Germinal center (tissue), 1 donor: Measurements from ENCODE around the gene OGG1.
"Not testable (repeated sequence)": the region's sequence is repeated elsewhere in the genome, so short reads cannot be mapped to it uniquely, and the experiment has no call there.

ENCODE experiments used
- DNase-seq: peaks from one replicate; pipeline ENCODE4 v3.0.0; 2012; ENCODE audit warnings: mixed read lengths, low spot score

OGG1 gene

DNA sequence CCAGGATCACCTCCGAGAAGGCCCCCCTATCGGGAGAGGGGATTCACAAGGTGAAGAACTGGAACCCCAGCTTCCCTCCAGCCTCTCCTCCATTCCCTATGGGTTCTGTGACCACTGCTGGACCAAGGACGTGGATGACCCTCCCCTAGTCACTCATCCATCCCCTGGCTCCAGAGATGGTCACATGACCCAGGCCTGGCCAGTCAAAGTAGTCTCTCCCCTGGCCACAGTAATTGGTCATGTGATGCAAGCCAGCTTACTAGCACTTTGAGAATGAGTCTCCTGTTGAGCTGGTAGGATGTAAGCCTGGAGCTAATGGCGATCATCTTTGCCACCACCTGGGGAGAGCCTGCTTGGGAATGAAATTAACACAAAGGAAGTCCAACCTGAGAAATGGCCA, 16.1 kb downstream of the OGG1 start:
- no peak for DNase-seq

DNA sequence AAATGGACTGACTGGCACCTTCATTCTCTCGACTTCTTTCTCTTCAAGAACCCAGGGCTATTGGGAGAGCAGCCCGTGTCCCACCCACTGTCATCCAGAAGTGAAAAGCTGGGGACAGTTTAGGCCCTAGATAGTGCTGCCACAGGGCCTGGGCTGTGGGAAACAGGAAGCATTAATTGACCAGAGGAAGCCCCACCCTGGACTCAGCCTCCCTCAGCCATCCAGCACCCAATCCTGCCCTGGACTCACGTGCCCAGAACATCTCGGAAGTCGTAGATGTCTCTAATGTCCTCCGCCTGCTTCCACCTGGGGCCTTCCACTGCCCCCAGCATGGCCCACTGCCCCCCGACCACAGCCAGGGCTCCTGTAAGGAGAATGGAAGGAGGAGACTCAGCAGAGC, 17.7 kb downstream of the OGG1 start:
- DNase-seq, result no peak

DNA sequence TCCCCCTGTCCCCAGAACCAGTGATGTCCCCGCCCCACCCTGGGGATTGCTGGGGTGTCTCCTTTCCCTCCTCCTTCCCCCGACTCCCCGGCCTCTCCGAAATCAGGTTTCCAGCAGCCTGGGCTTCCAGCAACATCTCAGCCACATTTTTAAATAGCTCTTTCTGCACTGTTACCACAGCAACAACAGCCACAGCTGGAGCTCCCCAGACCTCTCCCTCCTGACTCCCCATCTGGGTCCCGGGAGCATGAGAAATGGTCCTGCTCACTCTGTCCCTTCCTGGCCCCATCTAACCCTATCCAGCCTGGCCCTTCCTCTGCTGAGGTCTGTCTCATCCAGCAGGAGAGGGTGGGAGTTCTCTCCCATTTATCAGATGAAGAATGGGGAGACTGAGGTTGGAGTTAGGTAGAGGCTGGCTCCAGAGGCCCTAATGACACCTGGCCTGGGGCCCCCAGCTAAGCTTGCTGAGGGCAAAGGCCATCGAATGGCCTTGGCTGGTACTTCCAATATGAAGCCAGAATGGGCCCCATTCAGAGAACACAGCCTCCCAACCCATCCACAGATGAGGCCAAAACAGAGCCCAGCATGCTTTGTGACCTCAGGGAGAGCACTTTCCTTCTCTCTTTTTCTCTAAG, 18.5 kb downstream of the OGG1 start:
- no peak for DNase-seq

DNA sequence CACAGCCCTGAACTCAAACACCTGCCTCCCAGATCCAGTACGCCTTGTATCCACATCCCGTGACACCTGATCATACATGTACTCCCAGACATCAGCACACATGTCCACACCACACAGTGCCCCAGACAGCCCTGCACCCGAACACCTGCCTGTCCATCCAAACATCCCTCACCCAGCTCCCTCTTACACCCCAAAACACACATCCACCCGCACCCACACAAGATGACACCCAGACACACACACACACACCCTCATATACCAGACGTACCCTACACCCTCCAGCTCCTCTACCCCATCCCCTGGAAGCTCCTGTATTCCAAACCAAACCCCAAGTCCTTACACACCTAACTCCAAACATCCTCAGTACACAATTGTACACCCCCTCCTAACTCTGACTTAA, 19.3 kb downstream of the OGG1 start:
- no peak for DNase-seq

DNA sequence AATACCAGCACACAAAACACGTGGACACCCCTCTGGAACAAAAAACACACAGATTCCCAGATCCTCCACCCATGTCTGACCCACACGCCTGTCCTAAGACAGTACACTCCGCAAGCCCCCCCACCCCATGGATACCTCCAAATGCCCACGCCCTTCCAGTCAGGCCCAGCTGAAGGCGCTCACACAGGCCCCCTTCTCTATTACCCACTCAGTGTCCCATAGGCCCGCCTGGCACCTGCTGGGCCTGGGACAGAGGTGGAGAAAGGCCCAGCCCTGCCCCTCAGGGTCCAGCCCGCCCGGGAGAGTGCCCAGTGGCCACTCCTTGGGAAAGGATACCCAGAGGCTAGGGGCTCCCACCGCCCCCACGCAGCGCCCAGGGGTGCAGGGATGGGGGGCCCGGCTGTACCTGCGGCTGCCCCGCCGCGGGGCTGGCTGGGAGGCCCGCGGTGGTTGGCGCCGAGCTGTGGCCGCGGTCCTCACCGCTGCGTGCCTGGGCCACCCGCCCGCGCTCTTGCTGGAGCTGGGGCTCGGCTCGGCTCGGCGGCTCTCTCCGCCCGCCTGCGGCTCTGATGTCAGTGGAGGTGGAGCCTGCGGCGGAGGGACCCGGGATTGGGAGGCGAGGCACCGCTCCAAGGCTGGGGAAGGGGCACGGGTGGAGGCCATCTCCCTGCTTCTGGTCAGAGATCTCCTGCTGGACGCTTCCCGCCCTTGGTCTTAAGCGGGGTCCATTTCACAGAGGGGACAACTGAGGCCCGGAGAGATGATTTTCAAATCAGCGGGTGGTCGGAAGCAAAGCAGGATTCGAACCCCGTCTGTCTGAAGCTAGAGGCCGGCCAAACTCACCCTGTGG, 19.9 kb downstream of the OGG1 start, which contains the start of gene CAMK1:
CAMK1 (minus strand) TSS at position 522 of the 850 bp plus-strand sequence. CDS start 2,198 bp downstream, outside the sequence.
- DNase-seq, result peak; percentile 78

DNA sequence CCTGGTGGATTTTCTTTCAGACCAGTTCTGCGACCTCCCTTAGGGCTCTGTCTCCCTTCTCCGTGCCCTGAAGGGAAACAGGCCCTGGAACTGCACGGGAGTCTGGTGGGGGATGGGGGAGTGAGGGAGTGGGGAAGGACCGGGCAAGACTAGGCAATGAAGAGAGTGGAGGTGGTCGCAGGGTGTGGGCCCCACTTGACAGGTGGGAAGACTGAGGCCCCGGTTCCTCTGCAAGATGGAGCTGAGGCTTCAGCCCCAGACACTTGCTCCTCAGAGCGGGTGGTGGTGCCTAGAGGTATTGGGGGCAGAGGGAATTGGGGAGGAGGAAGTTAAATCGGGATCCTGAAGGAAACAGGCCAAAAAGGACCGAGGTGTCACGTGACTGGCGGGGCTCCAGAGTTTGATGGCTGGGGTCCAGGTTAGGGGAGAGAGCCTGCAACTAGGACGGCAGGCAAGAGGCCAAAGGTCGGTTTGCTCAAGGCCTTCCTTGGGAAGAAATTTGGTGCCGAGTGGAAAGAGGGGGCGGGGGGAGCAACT, 20.6 kb downstream of the OGG1 start:
- DNase-seq, result no peak

DNA sequence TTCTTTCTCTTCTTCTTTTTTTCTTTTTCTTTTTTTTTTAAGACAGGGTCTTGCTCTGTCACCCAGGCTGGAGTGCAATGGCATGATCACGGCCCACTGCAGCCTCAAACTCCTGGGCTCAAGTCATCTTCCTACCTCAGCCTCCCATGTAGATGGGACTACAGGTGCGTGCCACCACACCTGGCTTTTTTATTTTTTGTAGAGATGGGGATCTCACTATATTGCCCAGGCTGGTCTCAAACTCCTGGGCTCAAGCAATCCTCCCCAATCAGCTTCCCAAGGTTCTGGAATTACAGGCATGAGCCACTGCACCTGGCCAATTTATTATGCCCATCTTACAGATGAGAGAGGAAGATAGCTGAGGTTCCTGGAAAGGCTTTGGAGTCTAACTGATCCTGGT, 21.3 kb downstream of the OGG1 start:
- not testable (repeated sequence) for DNase-seq

DNA sequence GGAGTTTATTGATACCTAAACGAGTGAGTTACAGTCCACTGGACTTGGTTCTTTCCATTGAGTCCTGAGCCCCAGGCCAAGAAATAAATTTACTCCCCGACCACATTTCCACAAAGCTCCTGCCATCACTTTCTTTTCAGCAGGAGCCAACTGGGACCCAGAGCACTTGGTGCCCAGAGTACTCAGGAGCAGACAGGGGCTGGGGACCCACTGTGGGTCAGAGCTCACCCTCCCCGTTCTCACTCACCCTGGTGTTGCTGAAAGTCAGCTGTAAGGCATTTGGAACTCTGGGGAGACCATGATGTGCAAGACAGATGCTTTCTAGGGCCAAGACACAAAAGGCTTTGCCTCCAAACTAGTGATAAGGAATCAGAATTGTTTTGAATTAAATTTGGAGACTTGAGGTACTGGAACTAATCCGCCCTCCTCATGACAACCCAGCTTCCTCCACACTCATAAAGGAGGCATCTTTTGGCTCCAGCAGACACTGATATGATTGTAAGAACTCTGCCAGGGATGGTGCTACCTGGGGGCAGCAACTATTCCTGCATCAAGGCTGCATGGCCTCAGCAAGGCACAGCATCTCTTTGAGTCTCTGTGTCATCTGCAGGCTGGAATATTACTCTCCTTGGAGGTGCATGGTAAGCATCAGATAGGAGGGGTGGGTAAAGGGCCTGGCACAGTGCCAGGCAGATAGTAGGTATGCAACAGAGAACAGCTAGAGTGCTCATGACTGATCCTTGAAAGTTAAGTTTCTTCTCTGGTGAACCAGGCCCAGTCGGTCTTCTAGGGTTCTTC, 27.3 kb downstream of the OGG1 start:
- no peak for DNase-seq

DNA sequence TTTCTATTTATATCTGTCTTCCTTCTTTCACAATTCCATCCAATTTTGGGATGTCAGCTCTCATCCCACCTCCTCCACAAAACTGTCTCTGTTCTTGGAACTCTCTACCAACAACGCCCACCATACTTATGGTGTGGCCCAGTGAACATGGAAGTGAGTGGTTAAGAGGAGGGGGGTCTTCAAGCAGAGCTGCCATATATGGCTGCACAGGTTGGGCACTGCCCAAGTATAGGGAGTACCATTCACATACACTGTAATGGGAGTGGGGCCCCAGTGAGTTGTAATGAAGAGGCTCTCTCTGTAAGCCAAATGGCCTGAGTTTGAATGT, 27.9 kb downstream of the OGG1 start:
- no peak for DNase-seq

DNA sequence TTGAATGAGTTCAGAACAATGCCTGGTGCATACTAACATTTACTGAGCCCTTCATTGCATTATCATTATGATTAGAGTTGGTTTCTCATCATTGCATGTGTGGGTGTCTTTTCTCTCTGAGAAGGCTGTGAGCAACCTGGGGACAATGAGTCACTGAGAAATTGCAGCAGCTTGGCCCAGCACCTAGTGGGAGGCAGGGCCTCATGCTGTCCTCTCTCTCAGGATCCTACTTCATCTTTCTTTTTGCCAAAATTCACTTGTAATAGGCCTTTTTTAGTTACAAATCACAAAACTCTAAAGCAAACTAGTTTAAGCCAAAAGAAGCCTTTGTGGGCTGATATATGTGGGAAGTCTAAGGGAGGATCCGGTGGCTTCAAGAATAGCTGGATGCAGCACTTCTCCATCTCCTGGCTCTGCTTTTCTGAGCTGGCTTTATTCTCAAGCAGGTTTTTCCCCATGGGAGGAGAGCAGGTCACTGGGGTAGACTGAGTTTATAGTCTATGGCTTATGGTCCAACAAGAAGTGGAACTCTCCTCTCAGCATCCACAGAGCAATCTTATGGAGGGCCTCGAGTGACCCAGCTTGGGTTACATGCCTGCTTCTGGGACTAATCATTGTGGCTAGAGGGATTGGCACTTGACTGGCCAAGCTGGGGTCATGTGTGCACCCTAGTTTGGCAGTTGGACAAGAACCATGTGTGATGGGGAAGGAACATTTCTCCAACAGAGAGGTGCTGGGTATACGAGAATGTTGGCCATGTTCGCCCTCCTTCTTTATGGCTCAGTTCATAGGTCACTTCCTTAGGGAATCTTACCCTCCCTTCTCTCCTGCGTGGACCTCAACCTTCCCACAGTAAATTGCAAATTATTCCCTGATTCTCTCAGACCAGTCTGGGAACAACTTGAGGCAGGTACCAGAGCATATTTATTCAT, 28.7 kb downstream of the OGG1 start:
- DNase-seq, result no peak

DNA sequence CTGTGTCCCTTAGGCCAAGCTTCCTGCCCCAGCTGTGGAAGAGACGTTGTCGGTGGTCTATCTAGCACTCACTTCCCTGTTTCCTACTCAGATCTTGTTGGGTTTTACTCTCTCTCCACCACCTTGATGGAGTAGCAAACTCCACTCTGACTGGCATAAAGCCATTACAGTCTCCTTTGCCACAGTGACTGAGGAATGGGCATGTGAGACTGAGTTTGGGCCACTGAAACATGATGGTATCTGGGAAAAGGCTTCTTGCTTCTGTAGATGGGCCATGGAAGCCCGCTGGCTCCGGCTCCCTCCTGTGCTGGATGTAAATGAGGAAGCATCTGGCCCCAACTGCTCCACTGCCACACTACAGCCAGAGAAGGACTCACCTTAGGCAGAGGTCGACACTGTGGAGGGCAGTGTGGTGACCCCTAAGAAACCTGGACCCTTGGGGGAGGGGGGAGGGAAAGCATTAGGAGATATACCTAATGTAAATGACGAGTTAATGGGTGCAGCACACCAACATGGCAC, 29.4 kb downstream of the OGG1 start:
- peak; percentile 45 for DNase-seq

DNA sequence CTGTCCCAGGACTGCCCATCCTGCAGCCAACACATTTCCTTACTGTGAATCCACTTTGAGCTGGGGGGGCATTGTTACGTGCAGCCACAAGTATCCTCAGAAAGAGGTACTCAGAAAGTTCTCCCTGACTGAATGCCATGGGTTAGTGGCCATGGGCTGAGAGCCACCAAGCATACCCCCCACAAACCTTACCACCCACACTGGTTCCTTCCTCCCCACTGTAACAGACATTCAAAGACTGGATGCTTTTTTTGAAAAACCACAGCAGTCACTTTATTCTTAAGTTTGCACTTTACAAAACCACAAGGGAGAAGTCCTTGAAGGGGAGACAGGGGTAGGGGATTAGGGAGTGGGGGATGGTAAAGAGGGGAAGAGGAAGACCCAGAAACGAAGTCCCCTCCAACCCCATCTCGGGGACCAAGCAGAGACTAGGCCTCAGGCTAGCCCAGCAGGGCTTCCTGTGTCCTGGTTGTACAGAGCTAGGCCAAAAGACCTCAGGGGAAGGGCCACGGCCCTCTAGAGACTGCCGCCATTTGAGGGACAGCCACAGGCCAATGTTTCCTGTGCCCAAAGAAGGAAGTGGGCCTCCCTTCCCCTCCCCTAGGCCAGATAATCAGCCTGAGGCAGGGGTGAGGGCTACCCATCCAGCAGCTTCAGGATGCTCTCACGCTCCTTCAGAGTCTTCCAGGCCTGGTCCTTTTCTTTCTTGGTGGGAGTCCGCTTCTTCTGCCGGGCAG, 30.1 kb downstream of the OGG1 start:
- DNase-seq, result peak; percentile 78

DNA sequence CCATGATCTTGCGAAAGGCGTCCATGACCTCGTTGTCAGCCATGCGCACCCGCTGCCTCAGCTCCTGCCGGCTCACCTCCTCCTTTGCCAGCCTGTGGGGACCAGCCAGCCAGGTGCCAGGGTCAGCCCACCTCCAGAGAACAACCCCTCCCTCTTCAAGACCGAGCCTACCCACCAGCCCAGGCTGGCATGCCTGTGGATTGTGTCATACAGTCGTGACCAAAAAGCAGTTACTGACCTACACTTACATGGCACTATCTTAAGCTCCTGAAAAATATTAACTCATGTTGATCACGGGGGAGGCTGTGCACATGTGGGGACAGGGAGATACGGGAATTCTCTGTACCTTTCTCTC, 30.7 kb downstream of the OGG1 start:
- DNase-seq, result peak; percentile 36

DNA sequence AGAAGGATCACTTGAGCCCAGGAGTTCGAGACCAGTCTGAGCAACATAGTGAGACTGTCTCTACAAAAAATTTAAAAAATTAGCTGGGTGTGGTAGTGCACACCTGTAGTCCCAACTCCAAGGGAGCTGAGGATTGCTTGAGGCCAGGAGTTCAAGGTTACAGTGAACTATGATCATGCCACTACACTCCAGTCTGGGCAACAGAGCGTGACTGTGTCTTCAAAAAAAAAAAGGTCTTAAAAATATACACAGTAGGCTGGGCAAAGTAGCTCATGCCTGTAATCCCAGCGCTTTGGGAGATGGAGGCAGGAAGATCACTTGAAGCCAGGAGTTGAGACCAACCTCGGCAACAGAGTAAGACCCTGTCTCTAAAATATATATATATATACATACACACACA, 31.2 kb downstream of the OGG1 start:
- no peak for DNase-seq

DNA sequence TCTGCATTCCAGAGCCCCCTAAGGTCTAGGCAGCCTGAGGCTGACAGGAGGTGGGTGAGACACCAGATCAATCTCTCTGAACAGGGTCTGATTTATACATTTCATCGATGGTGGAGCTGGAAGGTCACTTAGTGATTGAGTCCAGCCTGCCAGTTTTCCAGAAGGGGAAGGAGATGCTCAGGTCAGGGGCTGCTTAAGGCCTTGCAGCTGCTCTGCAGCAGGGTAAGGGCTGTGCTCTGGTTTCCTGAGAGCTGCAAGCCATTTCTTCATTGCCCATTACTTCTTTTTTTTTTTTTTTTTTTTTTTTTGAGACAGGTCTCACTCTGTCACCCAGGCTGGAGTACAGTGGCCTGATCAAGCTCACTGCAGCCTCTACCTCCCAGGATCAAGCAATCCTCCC, 31.8 kb downstream of the OGG1 start:
- DNase-seq, result no peak

DNA sequence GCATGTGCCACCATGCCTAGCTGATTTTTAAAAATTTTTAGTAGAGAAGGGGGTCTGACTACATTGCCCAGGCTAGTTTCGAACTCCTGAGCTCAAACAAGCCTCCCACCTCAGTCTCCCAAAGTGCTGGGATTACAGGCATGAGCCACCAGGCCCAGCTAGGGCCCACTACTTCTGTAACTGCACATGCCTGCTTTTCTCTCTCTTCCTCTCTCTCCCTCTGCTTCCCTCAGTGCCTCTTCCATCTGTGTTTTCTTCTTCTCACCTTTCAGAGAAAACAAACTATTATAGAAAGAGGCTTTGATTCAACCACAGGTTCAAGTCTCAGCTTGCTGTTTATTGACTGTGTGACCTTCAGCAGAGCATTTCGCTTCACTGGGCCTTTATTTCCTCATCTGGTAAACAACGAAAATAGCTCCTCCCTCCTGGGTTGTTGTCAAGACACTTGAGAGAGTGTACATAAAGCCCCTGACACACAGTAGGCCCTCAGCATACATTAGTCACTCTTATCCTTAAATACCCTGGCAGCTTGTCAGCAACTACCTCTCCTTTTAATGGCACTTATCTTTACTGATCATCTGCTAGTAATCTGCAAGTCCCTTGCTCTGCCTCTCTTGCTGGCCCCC, 32.3 kb downstream of the OGG1 start:
- DNase-seq, result no peak

DNA sequence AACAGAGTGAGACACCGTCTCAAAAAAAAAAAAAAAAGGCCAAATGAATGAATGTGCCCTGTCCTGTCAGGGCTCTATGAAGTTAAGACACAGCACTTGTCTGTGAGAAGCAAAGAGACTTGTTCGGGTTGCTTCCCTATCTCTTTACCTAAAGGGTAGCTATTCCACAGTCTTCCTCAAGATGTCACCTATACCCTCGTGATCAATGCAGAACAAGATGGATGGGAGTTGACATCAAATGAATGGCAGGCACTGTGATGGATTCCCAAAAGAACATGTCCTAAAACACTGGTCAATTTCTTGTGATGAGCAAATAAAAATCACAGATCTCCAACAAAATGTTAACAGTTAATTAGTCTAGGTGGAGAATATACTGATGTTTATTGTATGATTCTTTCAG, 33.0 kb downstream of the OGG1 start:
- peak; percentile 32 for DNase-seq

DNA sequence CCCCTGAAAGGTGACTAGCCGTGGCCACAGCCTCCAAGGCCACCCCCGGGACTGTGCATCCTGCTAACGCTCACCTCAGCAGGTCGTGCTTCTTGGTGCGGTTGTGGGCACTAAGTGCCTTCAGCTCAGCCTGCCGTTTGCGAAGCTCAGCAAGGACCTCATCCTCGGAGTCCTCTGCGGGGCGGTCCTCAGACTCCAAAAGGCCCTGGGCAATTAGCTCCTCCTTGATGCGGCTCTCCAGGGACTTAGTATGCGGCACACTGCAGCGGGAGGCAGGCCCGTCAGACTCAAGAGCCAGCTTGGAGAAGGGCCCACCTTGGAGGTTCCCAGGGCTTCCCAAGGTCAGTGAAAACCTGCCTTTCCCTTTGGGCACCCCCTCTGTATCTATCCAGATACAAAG, 34.2 kb downstream of the OGG1 start:
- DNase-seq, result no peak

DNA sequence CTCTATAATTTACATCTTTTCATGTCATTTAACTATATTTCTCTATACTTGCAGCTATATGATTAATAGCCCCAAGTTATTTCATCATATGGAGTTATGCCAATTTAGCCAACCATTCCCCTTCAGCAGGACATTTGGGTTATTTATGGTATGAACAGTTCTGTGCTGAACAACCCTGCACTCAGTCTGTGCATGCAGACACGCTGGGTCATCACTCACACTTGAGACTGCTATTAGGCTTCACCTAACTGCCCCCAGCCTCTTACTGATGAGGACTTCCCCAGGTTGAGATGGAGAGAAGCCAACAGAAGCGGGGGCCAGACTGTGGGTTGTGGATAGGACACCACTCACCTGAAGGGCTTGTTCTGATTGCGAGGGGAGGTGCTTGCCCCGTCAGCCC, 35.2 kb downstream of the OGG1 start:
- no peak for DNase-seq

DNA sequence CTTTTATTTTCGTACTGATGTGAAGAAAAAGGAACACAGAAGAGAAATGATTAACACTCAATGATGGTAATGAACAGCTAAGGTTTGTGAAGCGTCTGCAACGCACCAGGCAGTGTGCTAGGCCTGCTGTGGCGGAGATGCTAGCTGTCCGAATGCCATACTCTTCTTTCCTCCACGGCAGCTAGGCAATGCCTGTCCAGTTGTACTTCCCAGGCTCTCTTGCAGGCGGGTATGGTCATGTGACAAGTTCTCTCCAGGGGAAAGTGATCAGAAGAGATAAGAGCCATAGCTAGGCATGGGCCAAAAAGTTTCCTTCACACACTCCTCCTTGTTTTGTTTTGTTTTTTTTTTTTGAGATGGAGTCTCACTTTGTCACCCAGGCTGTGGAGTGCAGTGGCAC, 35.9 kb downstream of the OGG1 start:
- DNase-seq, result no peak
